22Rv1 (cell line): ENCODE measurements around the gene OR5V1.

ENCODE experiments used
- ZFX ChIP-seq: fragments of 450-650 bp; IDR thresholded peaks from 2 replicates; pipeline ENCODE4 v1.6.1; 2017; ENCODE audit warnings: antibody characterized with exemption, borderline replicate concordance
- TF ChIP-seq, protein P1 (sequence below): fragments of 450-650 bp; IDR thresholded peaks from 2 replicates; pipeline ENCODE4 v1.5.1; 2017; ENCODE audit warnings: mild to moderate bottlenecking

DNA sequence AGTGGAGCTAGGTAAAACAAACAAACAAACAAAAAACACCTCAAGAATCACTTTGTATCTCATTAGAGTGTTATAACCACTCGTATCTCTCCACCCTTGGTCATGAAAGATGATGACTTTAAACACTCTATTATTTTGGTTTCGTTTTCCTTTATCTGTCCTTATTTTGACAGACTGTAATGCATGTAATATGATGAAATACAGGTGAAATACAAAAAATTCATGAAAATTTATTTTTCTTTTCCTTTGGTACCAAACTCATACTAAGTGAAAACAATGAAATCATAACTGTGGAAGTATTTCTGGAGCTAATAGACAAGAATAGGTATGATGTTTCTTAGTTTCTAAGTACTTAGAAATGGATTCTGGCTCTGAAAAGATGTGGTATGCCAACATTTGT lies 30.9 kb upstream of the OR5V1 start:
- TF ChIP-seq, protein P1, sequence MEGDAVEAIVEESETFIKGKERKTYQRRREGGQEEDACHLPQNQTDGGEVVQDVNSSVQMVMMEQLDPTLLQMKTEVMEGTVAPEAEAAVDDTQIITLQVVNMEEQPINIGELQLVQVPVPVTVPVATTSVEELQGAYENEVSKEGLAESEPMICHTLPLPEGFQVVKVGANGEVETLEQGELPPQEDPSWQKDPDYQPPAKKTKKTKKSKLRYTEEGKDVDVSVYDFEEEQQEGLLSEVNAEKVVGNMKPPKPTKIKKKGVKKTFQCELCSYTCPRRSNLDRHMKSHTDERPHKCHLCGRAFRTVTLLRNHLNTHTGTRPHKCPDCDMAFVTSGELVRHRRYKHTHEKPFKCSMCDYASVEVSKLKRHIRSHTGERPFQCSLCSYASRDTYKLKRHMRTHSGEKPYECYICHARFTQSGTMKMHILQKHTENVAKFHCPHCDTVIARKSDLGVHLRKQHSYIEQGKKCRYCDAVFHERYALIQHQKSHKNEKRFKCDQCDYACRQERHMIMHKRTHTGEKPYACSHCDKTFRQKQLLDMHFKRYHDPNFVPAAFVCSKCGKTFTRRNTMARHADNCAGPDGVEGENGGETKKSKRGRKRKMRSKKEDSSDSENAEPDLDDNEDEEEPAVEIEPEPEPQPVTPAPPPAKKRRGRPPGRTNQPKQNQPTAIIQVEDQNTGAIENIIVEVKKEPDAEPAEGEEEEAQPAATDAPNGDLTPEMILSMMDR, result no peak
- TF ChIP-seq ZFX, result no peak
